Spleen (tissue), 11 donors: ENCODE results near the gene MME. TPM values are rescaled to one million over a fixed set of nuclear protein-coding genes. Genes with fewer than 3 reads are reported as not detected.

Experiments
- DNase-seq: peaks from one replicate; pipeline ENCODE4 v3.0.0-alpha.2; 2020
- H3K27ac ChIP-seq, 8 donors: fragments of 200-600 bp; sonication (generic) in 7 of 8; 1 replicate in 4 of 8; 2 replicates in 4 of 8; pipeline versions ENCODE4 v1.5.0 to v1.8.0; 2016 to 2021; ENCODE audit warnings: inconsistent platforms in 4 of 8, mild to moderate bottlenecking in 4 of 8, moderate library complexity in 1 of 8
- H3K27me3 ChIP-seq, 7 donors: fragments of 200-600 bp; sonication (generic) in 6 of 7; replicated peaks in 1 of 7; 1 replicate in 4 of 7; 2 replicates in 3 of 7; pipeline versions ENCODE4 v1.5.0 to v1.8.0; 2016 to 2021; ENCODE audit warnings: inconsistent platforms in 3 of 7, mild to moderate bottlenecking in 1 of 7
- H3K36me3 ChIP-seq, 6 donors: fragments of 200-600 bp; sonication (generic) in 5 of 6; 1 replicate in 4 of 6; 2 replicates in 2 of 6; pipeline versions ENCODE4 v1.5.0 to v1.8.0; 2016 to 2021; ENCODE audit warnings: inconsistent platforms in 2 of 6
- H3K4me1 ChIP-seq, 6 donors: fragments of 200-600 bp; sonication (generic) in 5 of 6; 1 replicate in 3 of 6; 2 replicates in 3 of 6; pipeline versions ENCODE4 v1.5.0 to v1.8.0; 2016 to 2021; ENCODE audit warnings: inconsistent platforms in 3 of 6
- H3K4me3 ChIP-seq, 8 donors: fragments of 200-600 bp; sonication (generic) in 7 of 8; 1 replicate in 4 of 8; 2 replicates in 4 of 8; pipeline versions ENCODE4 v1.5.0 to v1.8.0; 2016 to 2021; ENCODE audit warnings: inconsistent platforms in 4 of 8, mild to moderate bottlenecking in 4 of 8, moderate library complexity in 2 of 8
- H3K9me3 ChIP-seq, 8 donors: fragments of 200-600 bp; sonication (generic) in 7 of 8; 1 replicate in 4 of 8; 2 replicates in 4 of 8; pipeline versions ENCODE4 v1.5.0 to v1.8.0; 2016 to 2021; ENCODE audit warnings: inconsistent platforms in 4 of 8
- POLR2A ChIP-seq, 3 donors: fragments of 450-650 bp; IDR thresholded peaks; one replicate each; pipeline ENCODE4 v1.5.1; 2017; ENCODE audit warnings: antibody characterized with exemption in 3 of 3, mild to moderate bottlenecking in 1 of 3
- POLR2AphosphoS5 ChIP-seq, 3 donors: sonication (generic); formaldehyde crosslinking; IDR thresholded peaks; one replicate each; pipeline ENCODE4 v1.5.1; 2017; ENCODE audit warnings: antibody characterized with exemption in 3 of 3
- WGBS, 5 donors: extraction: QIAGEN DNeasy Blood & Tissue Kit in 3 of 5; methylation state at CpG; one replicate each; pipeline versions ENCODE4 v1.1.5 to v1.1.7; 2013 to 2018; 5-methylcytosine and 5-hydroxymethylcytosine counted together
- intact Hi-C: fragments of 100-400 bp; cut with DNase I; formaldehyde crosslinking; loops from one replicate; pipeline ENCODE4 v1.15.0; 2023; ENCODE audit warnings: low total_unique reads
- polyA plus RNA-seq, 3 donors: library from polyadenylated mRNA; stranded (reverse); fragments of 200-250 nt; gene quantifications; one replicate each; pipeline ENCODE4 v1.2.1, GENCODE V29; 2013
- total RNA-seq, 7 donors: library from RNA; depleted of rRNA in 3 of 7; stranded (reverse); fragments of >200 nt in 3 of 7; fragmentation: NEBNext Ultra II Directional in 4 of 7; extraction: Animal tissue kit (Norgen Biotek cat#: 25700) in 4 of 7; gene quantifications; one replicate each; pipeline versions ENCODE4 v1.1.0 to v1.2.1, GENCODE V29; 2016 to 2021
- TF ChIP-seq, protein P1 (sequence below), 11 experiments: fragments of 200-600 bp in 7 of 11; fragments of 450-650 bp in 4 of 11; sonication (generic) in 4 of 11; IDR thresholded peaks in 8 of 11; conservative IDR thresholded peaks in 3 of 11; 1 replicate in 7 of 11; 2 replicates in 4 of 11; pipeline versions ENCODE4 v1.4.0 to v1.8.0; 2016 to 2021; ENCODE audit warnings: antibody characterized with exemption in 11 of 11, inconsistent platforms in 4 of 11, mild to moderate bottlenecking in 1 of 11
- donor health status: healthy with polysubstance abuse.
- donor health status: DM: no; HTN: no; CAD: no; lungs with moderate emphysema.
- donor health status: DM: no; HTN: no; CAD: no.
- donor health status: Bipolar disorder and iron deficiency.
- donor health status: healthy.
- donor health status: DM: no; HTN: no; CAD: no.
- donor health status: DM: yes; HTN: yes; CAD: no.

The MME gene
- total and polyA plus RNA-seq, 10 donors = 0.50 to 43.2 (median 13.2) TPM

DNA sequence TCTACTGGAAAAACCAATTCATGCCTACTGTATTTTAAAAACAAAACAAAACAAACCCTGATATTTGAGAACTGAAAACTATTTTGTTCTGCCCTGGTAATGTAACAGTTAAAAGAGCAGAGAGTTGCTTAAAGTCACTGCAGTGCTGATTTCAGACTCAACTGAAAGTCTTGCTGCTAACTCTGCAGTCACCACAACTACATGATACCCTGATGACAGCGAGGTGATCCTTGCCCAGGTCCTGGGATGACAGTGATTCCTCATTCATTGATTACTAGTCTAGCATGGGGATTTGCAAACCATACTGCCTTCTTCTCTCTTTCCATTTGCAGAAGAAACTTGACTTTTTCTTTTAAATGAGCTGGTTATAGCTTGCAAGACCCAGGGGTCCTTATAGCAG lies 67.5 kb downstream of the MME start:
- DNase-seq = no peak
- peaks cover 0 to 60% (median 0%) of the 10 kb centered on the region in 6 donors for H3K36me3 ChIP-seq
- no peak for TF ChIP-seq POLR2A (IDR thresholded peaks at IDR 0.05)
- TF ChIP-seq POLR2AphosphoS5 (IDR thresholded peaks at IDR 0.05) = no peak
- TF ChIP-seq, protein P1, sequence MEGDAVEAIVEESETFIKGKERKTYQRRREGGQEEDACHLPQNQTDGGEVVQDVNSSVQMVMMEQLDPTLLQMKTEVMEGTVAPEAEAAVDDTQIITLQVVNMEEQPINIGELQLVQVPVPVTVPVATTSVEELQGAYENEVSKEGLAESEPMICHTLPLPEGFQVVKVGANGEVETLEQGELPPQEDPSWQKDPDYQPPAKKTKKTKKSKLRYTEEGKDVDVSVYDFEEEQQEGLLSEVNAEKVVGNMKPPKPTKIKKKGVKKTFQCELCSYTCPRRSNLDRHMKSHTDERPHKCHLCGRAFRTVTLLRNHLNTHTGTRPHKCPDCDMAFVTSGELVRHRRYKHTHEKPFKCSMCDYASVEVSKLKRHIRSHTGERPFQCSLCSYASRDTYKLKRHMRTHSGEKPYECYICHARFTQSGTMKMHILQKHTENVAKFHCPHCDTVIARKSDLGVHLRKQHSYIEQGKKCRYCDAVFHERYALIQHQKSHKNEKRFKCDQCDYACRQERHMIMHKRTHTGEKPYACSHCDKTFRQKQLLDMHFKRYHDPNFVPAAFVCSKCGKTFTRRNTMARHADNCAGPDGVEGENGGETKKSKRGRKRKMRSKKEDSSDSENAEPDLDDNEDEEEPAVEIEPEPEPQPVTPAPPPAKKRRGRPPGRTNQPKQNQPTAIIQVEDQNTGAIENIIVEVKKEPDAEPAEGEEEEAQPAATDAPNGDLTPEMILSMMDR (IDR thresholded peaks at IDR 0.05 in 8 of 11, conservative IDR thresholded peaks at IDR 0.05 in 3 of 11) = no peak
- no peak overlapping the region for H3K4me3 ChIP-seq
- no peaks in the 10 kb centered on the region for H3K4me1 ChIP-seq
- intact Hi-C loops = no loop called here
- WGBS, 5 donors = 64 to 93% (median 89%) methylated on average over 1 of the region's 1 CpG
- H3K27me3 ChIP-seq = no peaks in the 10 kb centered on the region
- H3K9me3 ChIP-seq = no peaks in the 10 kb centered on the region
- H3K27ac ChIP-seq = no peak overlapping the region

DNA sequence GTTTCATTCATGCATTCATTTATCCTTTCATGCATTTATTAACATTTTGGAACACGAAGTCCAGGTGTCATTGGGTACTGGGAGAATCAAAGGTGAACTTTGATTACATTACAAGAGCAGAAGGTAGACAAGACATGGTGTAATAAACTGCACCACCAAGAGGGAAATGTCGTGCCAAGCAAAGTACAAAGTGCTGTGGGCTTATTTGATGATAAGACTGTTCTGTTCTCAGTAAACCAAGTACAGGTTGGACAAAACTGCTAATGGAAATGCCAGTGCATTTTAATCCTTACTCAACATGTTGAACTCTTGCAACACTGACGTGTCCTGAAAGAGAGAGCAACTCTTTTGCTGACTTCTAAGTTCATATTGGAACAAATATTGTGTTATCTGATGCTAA lies 69.4 kb downstream of the MME start:
- Histone ChIP-seq H3K9me3 (no peaks in the 10 kb centered on the region), H3K27me3 (no peaks in the 10 kb centered on the region), H3K27ac (no peak overlapping the region), H3K4me1 (no peaks in the 10 kb centered on the region), H3K36me3 (peaks cover 0 to 54% (median 0%) of the 10 kb centered on the region in 6 donors), H3K4me3 (no peak overlapping the region)
- TF ChIP-seq, protein P1 (IDR thresholded peaks at IDR 0.05 in 8 of 11, conservative IDR thresholded peaks at IDR 0.05 in 3 of 11) = no peak
- TF ChIP-seq POLR2AphosphoS5 (IDR thresholded peaks at IDR 0.05) (no peak), POLR2A (IDR thresholded peaks at IDR 0.05) (no peak)
- intact Hi-C loops = no loop called here
- no peak for DNase-seq
- 57 to 86% (median 69%) methylated on average over 3 of the region's 3 CpGs for WGBS, 5 donors

DNA sequence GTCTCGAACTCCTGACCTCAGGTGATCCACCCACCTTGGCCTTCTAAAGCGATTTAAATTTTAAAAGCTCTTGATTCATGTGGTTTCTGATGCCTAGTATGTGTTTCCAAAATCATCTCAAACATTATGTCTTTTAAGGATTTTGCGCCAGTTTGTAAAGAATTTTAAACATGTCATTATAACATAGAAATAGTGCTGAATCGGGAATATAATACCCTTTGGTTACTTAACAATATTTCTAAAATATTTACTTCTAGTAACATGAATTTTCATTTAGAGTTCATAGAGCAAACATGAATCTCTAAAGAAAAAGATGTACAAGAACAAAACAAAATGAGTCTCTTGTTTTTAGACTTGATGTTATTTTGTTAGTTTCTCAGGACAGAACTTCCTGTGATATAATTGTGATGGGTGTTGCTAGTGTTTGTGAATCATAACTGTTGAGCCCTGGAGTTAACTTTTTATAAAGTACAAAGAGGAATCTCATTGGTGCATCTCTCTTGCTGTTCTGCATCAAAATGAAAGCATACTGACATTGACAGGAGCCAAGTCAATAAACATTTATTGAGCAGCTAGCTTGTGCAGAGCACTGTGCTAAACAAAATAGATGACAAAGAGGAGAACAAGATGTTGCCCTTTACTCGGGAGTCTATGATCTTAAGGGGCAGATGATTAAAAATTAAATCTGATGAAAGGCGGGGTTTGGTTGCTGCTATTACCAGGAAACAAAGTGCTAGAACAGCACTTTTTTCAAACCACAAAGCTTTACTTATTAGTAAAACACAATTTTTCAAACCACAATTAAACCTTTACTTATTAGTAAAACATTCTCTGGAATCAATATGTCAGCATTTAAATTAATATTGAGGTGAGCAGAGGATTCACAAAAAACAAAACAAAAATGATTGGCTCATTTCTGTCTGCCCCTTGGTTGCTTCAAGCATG lies 73.4 kb downstream of the MME start:
- intact Hi-C loops = no loop called here

DNA sequence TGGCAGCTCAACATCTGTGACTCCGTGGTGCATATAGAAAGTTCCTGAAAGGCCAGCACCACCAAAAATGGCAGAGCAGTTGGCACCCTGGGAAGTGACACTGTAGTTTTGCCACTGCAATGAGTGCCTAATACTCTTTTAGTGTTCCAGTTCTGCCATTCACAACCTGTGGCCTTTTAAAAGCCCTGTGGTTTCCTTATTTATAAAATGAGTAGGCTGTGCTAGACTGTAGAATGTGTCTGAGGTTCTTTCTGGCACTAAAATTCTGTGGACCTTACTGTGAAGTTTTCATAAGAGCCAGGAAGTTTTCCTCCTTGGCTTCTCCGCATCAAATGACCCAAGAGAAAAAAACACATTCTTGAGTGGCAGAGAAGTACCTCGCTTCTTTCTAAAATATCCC lies 74.1 kb downstream of the MME start:
- Histone ChIP-seq H3K27me3 (no peaks in the 10 kb centered on the region), H3K9me3 (no peaks in the 10 kb centered on the region), H3K4me1 (no peaks in the 10 kb centered on the region), H3K27ac (no peak overlapping the region), H3K4me3 (peak overlapping the region in 1 of 8 donors; percentile 1), H3K36me3 (peaks cover 0 to 23% (median 0%) of the 10 kb centered on the region in 6 donors)
- TF ChIP-seq POLR2A (IDR thresholded peaks at IDR 0.05) (no peak), POLR2AphosphoS5 (IDR thresholded peaks at IDR 0.05) (no peak)
- TF ChIP-seq, protein P1 (IDR thresholded peaks at IDR 0.05 in 8 of 11, conservative IDR thresholded peaks at IDR 0.05 in 3 of 11) = no peak
- no peak for DNase-seq
- intact Hi-C loops = no loop called here
- WGBS, 5 donors = 86 to 92% (median 89%) methylated on average over 3 of the region's 3 CpGs

More for the DNA sequence above, 73.4 kb downstream of the MME start:
- no peak for DNase-seq
- H3K4me3 ChIP-seq = no peak overlapping the region
- TF ChIP-seq, protein P1 (IDR thresholded peaks at IDR 0.05 in 8 of 11, conservative IDR thresholded peaks at IDR 0.05 in 3 of 11) = no peak
- TF ChIP-seq POLR2AphosphoS5 (IDR thresholded peaks at IDR 0.05) (no peak), POLR2A (IDR thresholded peaks at IDR 0.05) (no peak)
- no peaks in the 10 kb centered on the region for H3K4me1 ChIP-seq
- peaks cover 0 to 31% (median 0%) of the 10 kb centered on the region in 6 donors for H3K36me3 ChIP-seq
- WGBS, 5 donors = 84 to 89% (median 87%) methylated on average over 6 of the region's 6 CpGs
- H3K9me3 ChIP-seq = no peaks in the 10 kb centered on the region
- no peaks in the 10 kb centered on the region for H3K27me3 ChIP-seq
- H3K27ac ChIP-seq = no peak overlapping the region
